ENCODE data around the gene DCBLD1. TPM values are rescaled to one million over a fixed set of nuclear protein-coding genes. Genes with fewer than 3 reads are reported as not detected.

Gene DCBLD1
- total and polyA plus RNA-seq, 2 of the 13 experiments (the other 11 are each of a cell fraction or from before 2014, with no cell fraction given) = 23.2 to 41.5 TPM

- no peak for ATAC-seq
- Histone ChIP-seq H2AFZ (ENCODE audit: low read length) (no peak overlapping the region), H3K9me3 (ENCODE audit: low read length) (no peaks in the 10 kb centered on the region), H3K79me2 (ENCODE audit: insufficient read depth, low read length) (peaks cover 54% of the 10 kb centered on the region), H4K20me1 (ENCODE audit: insufficient read depth, low read length) (no peaks in the 10 kb centered on the region), H3K4me2 (ENCODE audit: low read depth, low read length) (no peak overlapping the region), H3K36me3 (replicated peaks in 1 of 2; ENCODE audit: control insufficient read depth in 1 of 2, insufficient read depth in 2 of 2, low read length in 2 of 2) (peaks cover 13 to 26% of the 10 kb centered on the region in 2 experiments; a peak in 4 of 5 replicates), H3K9ac (ENCODE audit: insufficient read depth, low read depth, low read length) (no peak overlapping the region), H3K27ac (ENCODE audit: extremely low read length, insufficient read depth, low read length) (no peak overlapping the region), H3K4me3 (replicated peaks in 1 of 3; ENCODE audit: insufficient read depth in 1 of 3, low read depth in 2 of 3, low read length in 3 of 3) (no peak overlapping the region), H3K4me1 (ENCODE audit: insufficient read depth, low read length) (no peaks in the 10 kb centered on the region), H3K27me3 (ENCODE audit: control insufficient read depth in 1 of 2, insufficient read depth in 2 of 2, low read length in 2 of 2) (no peaks in the 10 kb centered on the region)
- intact Hi-C loops (cut with micrococcal nuclease; ENCODE audit: unreplicated experiment) (no loop called here), in situ Hi-C loops (cut with HindIII; ENCODE audit: extremely low pct_ligation_motif_present, low pct_unique_long_range_greater_than_20kb) (no loop called here)
- WGBS (ENCODE audit: low lambda C conversion rate) = 95% methylated on average over 5 of the region's 5 CpGs
- BruUV-seq (replicated peaks) = no TSS peak
- DNase-seq (ENCODE audit: low spot score) = no peak
- no peak for FAIRE-seq
- CTCF ChIA-PET (ENCODE audit: low intra/inter-chr PET ratio, low total read pairs) = no interaction called here
- TF ChIP-seq SAP130 (CRISPR knock-in tag; IDR thresholded peaks at IDR 0.05; ENCODE audit: low read depth) (no peak), ETV5 (CRISPR knock-in tag; IDR thresholded peaks at IDR 0.05; ENCODE audit: borderline replicate concordance) (no peak), CREBL2 (CRISPR knock-in tag; IDR thresholded peaks at IDR 0.05; ENCODE audit: borderline replicate concordance) (no peak)
- POLR2A ChIA-PET = interaction anchor here (3.9 kb wide), 1 partner anchor 11 kb away, joined by 24 read pairs; the partner anchor contains the start of gene GOPC
Measured at GRCh38 chr6:117590447-117590846, 108.0 kb downstream of the DCBLD1 start.

- Histone ChIP-seq H2AFZ (ENCODE audit: low read length) (no peak overlapping the region), H3K4me1 (ENCODE audit: insufficient read depth, low read length) (no peaks in the 10 kb centered on the region), H3K36me3 (replicated peaks in 1 of 2; ENCODE audit: control insufficient read depth in 1 of 2, insufficient read depth in 2 of 2, low read length in 2 of 2) (peaks cover 11 to 23% of the 10 kb centered on the region in 2 experiments; a peak in 4 of 5 replicates), H3K9me3 (ENCODE audit: low read length) (no peaks in the 10 kb centered on the region), H3K27ac (ENCODE audit: extremely low read length, insufficient read depth, low read length) (no peak overlapping the region), H3K4me3 (replicated peaks in 1 of 3; ENCODE audit: insufficient read depth in 1 of 3, low read depth in 2 of 3, low read length in 3 of 3) (no peak overlapping the region), H4K20me1 (ENCODE audit: insufficient read depth, low read length) (no peaks in the 10 kb centered on the region), H3K79me2 (ENCODE audit: insufficient read depth, low read length) (peaks cover 49% of the 10 kb centered on the region), H3K9ac (ENCODE audit: insufficient read depth, low read depth, low read length) (no peak overlapping the region), H3K4me2 (ENCODE audit: low read depth, low read length) (no peak overlapping the region), H3K27me3 (ENCODE audit: control insufficient read depth in 1 of 2, insufficient read depth in 2 of 2, low read length in 2 of 2) (no peaks in the 10 kb centered on the region)
- 96% methylated on average over 3 of the region's 3 CpGs for WGBS (ENCODE audit: low lambda C conversion rate)
- BruUV-seq (replicated peaks) = no TSS peak
- TF ChIP-seq CHD4 (IDR thresholded peaks at IDR 0.05; ENCODE audit: borderline replicate concordance, low read length) (no peak), GATAD2A (CRISPR knock-in tag; IDR thresholded peaks at IDR 0.05) (no peak), ARHGAP35 (CRISPR knock-in tag; IDR thresholded peaks at IDR 0.05; ENCODE audit: borderline replicate concordance) (no peak), NR2F2 (IDR thresholded peaks at IDR 0.05; ENCODE audit: borderline replicate concordance, low read depth) (no peak), ZNF276 (CRISPR knock-in tag; IDR thresholded peaks at IDR 0.05; ENCODE audit: low read depth) (no peak), YEATS2 (CRISPR knock-in tag; IDR thresholded peaks at IDR 0.05; ENCODE audit: borderline replicate concordance) (no peak), TBL1XR1 (IDR thresholded peaks at IDR 0.05; ENCODE audit: borderline replicate concordance, low read length, partially characterized antibody) (no peak), HOXA7 (CRISPR knock-in tag; IDR thresholded peaks at IDR 0.05) (no peak), ZNF44 (CRISPR knock-in tag; IDR thresholded peaks at IDR 0.05) (no peak), ZNF749 (CRISPR knock-in tag; IDR thresholded peaks at IDR 0.05; ENCODE audit: borderline replicate concordance) (no peak), MAX (IDR thresholded peaks at IDR 0.05) (no peak), ZNF776 (CRISPR knock-in tag; IDR thresholded peaks at IDR 0.05) (no peak)
- POLR2A ChIA-PET = no interaction called here
- intact Hi-C loops (cut with micrococcal nuclease; ENCODE audit: unreplicated experiment) = no loop called here
- no peak for DNase-seq (ENCODE audit: low spot score)
- ATAC-seq = no peak
- no peak for FAIRE-seq
- CTCF ChIA-PET (ENCODE audit: low intra/inter-chr PET ratio, low total read pairs) = no interaction called here
- in situ Hi-C loops (cut with HindIII; ENCODE audit: extremely low pct_ligation_motif_present, low pct_unique_long_range_greater_than_20kb) = no loop called here
Measured at GRCh38 chr6:117591405-117591804, 108.9 kb downstream of the DCBLD1 start.
